Smooth muscle cell of the brain vasculature (primary cell): Measurements from ENCODE around the gene TBXA2R.
"Not testable (repeated sequence)": the region's sequence is repeated elsewhere in the genome, so short reads cannot be mapped to it uniquely, and the experiment has no call there.

ENCODE experiments used
- DNase-seq: peaks from one replicate; pipeline ENCODE4 v3.0.0-alpha.2; 2012; ENCODE audit warnings: low read depth, low spot score

The TBXA2R gene

DNA sequence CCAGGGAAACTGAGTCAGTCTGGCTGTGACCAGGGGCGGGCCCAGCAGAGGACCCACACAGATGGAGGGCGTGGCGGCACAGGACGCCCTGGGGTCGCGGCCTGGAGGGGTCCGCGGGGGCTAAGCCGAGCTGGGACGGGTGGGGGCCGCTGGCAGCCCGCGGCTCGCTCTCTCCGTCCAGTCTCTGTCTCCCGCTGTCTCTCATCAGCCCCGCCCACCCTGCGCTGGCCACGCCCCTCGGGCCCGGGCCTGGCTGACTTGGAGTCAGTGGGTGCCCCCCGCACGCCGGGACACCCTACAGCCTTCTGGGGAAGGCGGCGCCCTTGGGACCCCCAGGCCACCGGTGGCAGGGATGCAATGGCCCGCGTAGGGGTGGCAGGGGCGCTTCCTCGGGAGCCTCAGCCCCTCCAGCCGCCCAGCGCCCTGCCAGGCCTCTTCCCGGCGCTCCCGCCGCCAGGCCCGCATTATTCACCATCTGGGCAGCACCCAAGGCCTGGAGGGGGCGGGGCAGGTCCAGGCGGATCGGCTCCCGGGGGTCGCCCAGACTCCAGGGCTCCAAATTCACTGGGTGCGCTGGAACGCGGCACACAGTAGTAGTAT, at the start of gene TBXA2R:
TSS of gene TBXA2R (minus strand) at position 186 of the 600 bp plus-strand sequence. CDS start 6,241 bp downstream, outside the sequence.
- no peak for DNase-seq

DNA sequence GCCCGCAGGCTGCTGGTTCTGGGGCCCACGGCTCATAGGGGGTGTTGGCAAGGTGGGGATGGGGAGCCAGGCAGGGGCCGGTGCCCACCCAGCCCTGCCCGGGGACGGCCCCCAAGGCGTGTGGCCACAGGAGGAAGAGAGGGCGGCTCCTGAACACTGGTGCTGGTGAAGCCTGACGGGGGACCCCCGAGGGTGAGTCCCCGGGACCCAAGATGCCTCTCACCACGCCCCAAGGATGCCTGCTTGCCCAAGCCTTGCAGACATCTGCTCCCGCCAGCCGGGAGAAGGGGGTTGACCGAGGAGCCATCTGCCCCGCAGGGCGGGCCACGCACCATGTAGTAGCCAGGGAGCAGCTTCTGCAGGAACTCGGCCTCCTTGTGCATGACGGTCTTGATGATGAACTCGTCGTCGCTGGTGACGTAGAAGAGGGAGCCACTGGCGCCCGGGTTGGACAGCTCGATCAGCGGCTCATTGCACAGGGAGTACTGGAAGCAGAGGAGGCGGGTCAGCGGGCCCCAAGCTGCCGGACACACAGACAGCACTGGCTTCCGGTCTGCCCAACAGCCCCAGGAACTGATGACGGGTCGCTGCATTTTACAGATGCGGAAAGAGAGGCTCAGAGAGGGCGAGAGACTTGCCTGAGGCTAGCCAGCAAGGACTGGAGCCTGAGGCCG, 49.5 kb upstream of the TBXA2R start:
- DNase-seq = no peak

DNA sequence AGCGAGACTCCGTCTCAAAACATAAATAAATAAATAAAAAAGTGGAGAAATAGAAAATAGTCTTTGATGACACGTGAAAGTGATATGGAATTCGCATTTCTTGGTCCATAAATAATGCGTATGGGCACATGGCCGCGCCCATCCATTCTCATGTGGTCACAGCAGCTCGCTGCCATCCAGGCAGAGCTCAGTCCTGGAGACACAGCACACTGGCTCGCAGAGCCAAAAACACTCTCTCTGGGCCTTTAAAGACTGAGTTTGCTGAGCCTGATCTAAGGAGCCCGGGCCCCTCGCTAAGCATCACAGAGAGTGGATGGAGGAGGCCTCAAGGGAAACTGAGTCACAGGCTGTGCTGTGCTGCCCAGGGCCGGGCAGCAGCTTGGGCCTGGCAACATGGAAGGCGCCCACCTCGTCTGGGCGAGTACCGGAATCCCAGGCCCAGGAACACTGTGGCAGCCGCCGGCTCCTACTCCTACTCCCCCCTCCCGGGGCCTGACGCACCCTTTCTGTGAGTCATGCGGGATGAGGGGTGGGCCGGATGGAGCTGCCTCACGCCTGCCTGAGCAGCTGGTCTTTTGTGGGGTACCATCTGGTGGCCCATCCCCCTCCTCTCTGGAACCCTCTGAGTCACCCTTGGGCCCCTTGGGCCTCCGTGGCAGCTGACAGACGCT, 48.9 kb upstream of the TBXA2R start:
- DNase-seq = peak; percentile 57

DNA sequence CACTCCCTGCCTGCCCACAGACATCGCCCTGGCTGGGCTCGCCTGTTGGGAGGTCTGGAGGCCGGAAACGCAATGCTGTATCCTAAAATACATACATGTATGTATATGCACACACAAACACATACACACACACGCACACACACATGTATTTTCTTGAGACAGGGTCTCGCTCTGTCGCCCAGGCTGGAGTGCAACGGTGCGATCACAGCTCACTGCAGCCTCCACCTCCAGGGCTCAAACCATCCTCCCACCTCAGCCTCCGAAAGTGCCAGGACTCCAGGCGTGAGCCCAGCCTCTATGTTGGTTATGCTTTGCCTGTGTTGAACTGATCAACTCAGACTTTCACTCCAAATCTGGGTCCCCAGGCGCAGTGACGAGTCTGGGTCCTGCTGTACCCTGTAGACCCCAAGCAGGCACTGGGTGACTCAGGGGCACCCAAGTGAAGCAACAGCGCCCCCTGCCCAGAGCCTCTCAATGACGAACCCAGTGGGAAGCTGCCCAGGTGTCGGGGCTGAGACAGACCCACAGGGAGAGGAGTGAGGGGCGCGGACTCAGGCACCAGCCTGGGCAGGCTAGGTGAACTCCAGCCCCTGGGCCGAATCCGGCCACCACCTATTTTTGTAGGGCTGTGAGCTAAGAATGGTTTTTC, 47.3 kb upstream of the TBXA2R start:
- DNase-seq = no peak

DNA sequence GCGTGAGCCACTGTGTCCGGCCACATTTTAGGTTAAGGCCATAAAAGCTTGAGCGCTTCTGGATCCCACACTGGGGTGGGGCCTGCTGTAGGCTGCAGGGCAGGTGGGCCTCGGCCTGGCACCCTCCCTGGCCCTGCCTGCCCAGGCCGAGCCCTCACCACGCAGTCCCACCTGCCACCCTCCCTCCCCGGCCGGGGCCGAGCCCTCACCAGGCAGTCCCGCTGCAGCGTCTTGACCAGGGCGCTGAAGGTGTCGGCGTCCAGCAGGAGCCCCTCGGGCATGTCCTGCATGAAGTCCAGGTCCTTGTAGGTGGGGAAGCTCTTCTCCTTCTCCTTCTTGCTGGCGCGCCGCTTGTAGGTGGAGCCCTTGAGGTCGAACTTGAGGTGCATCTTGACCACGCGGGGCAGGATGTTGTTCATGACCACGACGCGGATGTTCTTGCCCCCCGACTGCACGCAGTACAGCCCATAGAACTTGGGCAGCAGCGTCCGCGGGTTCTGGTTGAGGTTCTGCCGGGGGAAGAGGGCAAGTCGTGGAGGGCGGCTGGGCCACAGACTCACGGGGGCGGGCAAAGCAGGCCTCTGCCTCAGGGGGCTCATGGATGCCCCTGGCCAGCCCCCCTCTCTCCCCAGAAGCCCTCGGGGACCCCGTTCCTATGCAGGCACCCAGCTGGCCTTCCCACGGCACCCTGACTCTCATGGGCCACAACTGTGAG, 46.6 kb upstream of the TBXA2R start:
- DNase-seq = no peak

DNA sequence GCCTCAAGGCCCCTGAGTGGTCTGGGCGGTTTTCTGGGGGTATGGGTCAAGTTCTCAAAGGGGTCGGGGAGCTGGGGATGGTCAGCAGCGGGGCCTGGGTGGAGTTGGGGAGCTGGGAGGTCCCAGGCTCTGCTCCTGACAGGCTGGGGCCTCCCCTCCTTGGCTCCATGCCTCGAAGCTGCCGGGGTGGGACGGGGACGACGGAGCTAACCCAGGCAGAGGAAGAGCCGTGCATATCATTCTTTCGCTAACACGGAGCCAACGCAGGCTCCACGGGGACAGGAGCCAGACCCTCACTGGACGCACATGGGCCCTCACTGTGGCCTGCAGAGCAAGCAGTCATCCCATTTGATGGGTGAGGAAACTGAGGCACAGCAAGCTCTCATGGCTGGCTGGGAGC, 45.7 kb upstream of the TBXA2R start:
- no peak for DNase-seq

DNA sequence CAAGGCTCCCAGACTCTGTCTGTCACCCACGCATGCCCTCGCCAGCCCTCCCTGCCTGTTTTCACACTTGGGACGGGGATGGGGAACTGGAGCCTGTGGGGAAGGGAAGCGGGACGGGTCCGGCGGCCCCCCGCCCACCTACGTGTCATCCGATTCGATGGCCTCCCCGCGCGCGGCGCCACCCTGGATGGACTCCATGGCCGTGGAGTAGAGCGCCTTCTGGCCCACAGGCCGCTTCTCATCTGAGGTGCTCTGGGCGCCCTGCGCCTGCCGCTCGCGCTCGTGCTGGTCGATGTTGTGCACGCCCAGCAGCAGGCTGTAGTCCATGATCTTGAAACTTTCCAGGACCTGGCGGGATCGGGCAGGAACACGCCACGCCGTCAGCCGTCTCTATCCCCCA, 45.0 kb upstream of the TBXA2R start:
- DNase-seq = no peak

DNA sequence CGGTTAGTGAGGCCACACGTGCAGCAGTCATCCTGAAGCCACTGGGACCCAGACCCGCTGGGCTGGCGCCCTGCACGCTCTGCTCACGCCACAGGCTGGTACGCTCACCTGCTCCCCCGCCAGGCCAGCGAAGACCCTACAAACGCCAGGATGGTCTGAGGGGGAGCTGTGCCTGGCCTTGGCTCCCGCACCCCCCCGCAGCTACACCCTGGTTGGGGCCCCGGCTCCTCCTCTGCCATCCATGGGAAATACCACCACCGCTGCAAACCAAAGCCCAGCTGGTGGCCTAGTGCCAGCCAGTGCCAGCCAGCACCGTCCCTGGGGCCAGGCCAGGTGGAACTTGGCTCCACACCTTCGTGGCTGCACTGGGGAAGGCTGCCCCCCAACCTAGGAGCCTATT, 43.2 kb upstream of the TBXA2R start:
- no peak for DNase-seq

DNA sequence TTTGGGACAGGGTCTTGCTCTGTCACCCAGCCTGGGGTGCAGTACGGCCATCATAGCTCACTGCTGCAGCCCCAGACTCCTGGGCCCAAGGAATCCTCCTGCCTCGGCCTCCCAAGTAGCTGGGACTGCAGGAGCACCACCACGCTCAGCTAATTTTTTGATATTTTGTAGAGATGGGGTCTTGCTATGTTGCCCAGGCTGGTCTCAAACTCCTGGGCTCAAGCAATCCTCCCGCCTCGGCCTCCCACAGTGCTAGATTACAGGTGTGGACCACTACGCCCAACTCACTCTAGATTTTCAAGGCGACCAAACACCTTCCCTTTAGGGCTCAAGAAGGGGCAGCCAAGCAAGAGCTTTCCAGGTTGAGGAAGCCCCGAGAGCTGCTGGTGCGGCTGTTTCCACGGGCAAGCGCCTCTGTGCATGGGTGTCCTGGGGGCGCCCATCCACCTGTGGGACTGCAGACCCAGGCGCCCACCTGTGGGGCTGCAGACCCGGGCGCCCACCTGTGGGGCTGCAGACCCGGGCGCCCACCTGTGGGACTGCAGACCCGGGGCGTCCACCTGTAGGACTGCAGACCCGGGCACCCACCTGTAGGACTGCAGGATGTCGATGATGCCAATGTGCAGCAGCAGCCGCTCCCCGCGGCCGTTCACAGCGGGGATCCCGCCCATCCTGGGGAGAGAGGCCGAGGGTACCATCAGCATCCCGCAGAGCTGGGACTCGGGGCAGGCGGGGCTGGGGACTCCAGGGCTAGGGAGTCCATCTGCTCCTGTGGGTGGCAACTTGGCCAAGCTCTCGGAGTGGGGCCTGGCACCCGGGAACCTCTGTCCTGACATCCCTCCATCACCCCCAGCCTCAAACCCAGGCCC, 41.6 kb upstream of the TBXA2R start:
- no peak for DNase-seq

DNA sequence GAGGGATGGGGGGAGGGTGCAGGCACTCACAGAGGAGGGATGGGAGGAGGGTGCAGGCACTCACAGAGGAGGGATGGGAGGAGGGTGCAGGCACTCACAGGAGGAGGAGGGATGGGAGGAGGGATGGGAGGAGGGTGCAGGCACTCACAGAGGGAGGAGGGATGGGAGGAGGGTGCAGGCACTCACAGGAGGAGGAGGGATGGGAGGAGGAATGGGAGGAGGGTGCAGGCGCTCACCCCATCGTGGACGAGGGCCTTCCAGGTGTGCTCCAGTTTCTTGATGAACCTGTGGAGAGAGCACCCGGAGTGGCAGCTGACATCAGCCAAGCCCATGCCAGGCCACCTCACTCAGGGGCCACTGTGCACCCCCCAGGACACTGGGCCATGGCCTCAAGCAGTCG, 40.4 kb upstream of the TBXA2R start:
- not testable (repeated sequence) for DNase-seq

DNA sequence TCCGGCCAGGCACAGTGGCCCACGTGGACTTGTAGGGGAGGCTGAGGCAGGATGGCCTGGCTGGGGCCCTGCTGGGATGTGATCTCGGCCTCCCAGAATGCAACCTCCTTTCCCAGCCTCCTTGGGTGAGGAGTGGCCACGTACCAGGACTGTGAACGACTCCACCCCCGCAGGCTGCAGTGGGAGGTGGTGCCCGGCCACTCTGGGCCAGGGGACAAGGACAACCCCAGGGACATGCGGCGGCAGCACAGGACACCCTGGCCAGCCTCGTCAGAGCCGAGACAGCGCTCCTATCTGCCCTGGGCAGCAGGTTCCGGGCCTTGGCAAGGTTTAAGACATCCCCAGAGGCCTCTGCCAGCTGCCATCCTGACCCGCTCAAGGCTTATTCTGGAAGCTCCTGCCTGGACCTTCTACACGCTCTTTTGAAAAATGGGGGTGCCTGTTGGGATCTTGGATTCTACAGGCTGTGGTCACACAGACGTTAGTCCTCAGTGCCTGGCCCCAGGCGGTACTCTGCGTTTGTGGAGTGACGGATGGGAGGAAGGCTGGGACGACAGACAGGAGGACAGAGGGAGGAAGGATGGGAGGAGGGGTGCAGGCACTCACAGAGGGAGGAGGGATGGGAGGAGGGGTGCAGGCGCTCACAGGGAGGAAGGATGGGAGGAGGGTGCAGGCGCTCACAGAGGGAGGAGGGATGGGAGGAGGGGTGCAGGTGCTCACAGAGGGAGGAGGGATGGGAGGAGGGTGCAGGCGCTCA, 39.8 kb upstream of the TBXA2R start:
- DNase-seq = no peak

DNA sequence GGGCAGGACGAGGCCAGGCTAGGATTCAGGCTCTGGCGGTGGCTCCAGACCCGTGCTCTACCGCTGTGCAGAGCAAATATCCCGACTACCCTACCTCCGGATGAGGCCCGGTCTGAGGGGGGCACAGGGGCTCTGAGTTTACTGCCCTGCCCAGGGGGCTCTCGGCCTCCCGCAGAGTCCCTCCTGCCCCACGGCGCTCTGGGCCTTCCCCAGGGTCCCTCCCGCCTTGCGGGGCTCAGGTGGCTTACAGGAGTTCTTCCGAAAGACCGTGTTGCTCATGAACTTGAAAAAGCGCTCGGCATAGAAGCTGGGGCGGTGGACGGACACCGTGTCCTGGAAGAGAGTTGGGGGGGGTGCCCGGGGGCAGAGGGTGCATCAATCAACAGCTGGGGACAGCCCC, 39.1 kb upstream of the TBXA2R start:
- DNase-seq = no peak

DNA sequence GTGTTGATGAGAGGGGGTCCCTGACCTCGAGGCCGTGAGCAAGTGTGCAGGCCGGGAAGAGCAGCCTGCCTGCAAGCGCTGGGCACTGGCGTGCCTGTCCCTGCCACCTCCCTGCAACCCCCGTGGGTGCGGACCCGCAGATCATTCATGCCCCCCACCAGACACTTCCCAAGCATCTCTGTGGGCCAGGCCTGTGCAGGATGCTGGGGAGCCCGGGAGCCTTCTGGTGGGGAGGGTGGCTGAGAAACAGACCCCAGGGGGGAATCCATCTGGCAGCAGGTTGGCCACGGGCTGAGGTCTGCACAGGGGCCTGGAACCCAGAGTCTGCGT, 38.4 kb upstream of the TBXA2R start:
- no peak for DNase-seq

DNA sequence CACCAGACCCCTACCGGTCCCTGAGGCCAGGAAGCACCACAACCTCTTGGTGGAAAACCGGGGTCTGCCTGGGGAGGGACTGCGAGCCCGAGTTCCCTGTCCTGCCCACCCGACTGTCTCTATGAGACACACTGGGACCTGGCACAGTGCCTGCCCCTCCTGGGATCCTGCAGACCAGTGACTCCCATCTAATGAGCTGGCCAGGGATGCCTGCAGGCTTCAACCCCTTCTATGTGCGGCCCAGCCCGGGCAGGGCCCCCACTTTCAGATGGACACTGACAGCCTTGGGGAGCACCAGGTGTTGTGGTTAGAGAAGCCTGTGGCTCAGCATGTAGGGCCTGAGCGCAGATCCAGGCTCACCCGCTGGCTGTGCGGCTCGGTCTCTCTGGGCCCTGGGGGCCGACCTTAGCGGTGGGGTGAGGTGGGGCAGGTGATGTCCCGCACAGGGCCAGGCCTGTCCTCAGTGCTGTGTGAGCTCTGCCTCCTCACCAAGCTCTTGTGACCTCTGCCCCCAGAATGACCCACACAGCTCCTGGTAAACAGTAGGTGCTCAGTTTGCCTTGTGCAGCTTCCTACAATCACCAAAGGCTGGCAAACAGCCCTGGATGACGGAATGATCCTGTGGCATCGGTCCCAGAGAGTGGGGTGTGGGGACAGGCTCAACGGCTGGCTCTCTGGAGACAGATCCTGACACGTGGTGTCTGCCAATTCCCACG, 37.8 kb upstream of the TBXA2R start:
- no peak for DNase-seq

DNA sequence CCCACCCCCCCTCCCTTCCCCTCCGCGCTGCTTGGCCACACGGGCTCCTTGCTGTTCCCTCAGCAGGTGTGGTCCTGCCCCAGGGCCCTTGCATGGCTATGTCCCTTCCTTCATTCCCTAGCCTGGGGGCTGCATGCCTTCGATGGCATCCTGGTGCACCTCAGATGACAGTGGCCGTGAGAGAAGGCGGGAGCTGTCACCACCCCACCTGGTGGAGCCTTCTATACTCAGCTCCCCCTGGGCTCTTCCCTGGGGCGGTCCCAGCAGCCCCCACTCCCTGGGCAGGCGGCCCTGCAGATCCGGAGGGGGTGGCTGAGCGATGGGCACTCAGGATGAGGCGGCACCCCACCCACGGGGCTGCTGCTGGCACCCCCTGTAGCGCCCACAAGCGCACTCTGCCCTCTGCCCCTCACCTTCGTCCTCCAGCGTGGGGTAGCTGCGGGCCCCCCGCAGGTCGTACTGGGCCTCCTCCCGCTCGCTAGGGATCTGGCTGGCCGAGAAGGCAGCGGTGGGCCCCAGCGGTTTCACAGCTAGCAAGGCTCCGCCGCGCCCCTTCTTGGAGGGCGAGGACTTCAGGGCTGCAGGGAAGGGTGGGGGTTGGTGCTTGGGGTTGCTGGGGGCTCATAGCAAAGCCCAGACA, 37.1 kb upstream of the TBXA2R start:
- no peak for DNase-seq

DNA sequence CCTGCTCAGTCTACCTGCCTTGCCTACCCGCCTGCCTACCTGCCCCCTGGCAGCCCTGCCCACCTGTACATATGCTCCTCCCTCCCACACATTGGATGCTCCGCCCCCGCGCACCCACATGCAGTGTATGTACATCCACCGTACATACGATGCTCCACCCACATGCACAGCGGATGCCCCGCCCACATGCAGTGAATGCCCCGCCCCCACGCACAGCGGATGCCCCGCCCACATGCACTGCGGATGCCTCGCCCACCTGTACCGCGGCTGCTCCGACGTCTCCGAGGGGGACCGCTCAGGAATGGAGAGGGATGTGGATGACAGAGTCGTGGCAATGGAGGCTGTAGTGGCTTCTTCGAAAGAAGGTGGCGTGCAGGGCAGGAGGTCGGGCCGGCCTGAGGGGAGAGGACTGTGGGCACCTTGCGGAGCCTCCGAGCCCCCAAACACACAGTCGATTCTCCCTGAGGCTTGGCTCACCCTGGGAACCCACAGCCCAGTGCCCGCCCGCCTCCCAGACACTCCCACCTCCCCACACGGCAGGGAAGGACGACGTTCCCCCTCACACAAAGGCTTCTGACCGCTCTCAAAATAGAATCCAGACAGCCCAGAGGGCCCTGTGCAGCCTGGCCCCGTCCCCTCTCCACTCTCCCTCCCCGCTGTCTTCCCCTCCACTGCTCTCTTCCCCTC, 36.5 kb upstream of the TBXA2R start:
- no peak for DNase-seq

DNA sequence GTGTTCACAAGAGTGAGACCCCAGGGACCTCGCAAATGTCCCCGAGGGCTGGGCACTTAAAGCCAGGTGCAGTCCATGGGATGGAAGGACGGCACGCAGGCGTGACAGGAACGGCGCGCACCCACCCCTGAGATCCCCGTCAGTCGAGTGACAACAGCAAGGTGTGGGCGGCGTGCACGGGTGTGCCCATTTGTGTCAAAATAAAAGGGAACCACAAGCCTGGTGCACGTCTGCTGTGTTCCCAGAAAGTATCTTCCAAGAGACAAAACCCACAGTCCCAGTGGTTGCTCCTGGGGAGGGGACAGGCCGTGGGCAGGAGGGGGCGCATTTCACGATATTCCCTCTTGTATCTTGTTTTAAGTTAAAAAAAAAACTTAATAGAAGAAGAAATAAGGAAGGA, 35.6 kb upstream of the TBXA2R start:
- DNase-seq = no peak

DNA sequence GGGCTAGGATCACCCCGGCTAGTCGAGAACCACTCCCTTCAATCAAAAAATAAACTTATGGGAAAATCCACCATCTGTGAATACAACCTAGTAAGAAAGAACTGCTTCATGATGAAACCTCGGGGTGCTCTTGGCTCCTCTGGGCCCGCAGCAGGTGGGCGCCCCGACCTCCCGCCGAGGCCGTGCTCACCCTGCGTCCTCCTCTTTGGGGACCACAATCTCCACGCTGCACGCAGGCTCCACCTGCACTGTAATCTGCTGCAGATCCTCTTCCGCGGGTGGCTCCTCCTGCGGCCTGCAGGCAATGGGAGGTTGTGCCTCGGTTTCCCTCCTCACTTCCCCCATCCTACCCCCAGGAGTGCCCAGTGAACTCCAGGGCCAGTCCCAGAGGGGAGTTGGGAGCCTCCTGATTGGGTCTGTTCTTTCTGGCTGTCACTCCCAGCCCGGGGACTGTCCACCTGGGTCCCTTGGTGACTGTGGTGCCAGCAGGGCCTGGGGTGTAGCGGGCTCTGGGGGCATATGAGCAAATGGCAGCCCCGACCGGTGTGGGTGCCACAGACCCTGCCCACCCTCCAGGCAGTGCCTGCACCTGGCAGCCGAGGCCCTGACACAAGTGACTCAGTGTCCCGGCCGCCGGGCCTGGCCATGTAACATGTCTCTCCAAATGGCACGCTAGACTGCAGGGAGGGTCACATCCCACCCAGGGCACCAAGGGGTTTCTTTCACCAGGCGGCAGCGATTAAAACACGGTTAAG, 35.0 kb upstream of the TBXA2R start:
- no peak for DNase-seq
